HG03571 (cell line): ENCODE results near the gene PKNOX2.
"Not testable (repeated sequence)": the region's sequence is repeated elsewhere in the genome, so short reads cannot be mapped to it uniquely, and the experiment has no call there.

ENCODE experiments used
- ATAC-seq: cut with Tn5 transposase; IDR thresholded peaks from one replicate; pipeline ENCODE4 v1.9.1; 2021; ENCODE audit not compliant: unreplicated experiment

The PKNOX2 gene

GRCh38 chr11:125201525-125202141 lies 37.1 kb downstream of the PKNOX2 start:
- ATAC-seq, result no peak

- no peak for ATAC-seq
Measured at GRCh38 chr11:125202362-125202880, 37.9 kb downstream of the PKNOX2 start.

GRCh38 chr11:125202977-125203376 lies 38.4 kb downstream of the PKNOX2 start:
- ATAC-seq, result no peak

GRCh38 chr11:125207866-125208425 lies 43.4 kb downstream of the PKNOX2 start:
- ATAC-seq, result no peak

GRCh38 chr11:125210066-125210465 lies 45.5 kb downstream of the PKNOX2 start:
- ATAC-seq, result no peak

- ATAC-seq, result no peak
Measured at GRCh38 chr11:125211191-125211947, 46.8 kb downstream of the PKNOX2 start.

GRCh38 chr11:125211948-125212340 lies 47.4 kb downstream of the PKNOX2 start:
- ATAC-seq, result no peak

- ATAC-seq, result no peak
Measured at GRCh38 chr11:125214601-125215565, 50.3 kb downstream of the PKNOX2 start.

GRCh38 chr11:125215976-125216375 lies 51.4 kb downstream of the PKNOX2 start:
- ATAC-seq, result no peak

- ATAC-seq, result no peak
Measured at GRCh38 chr11:125218336-125218735, 53.8 kb downstream of the PKNOX2 start.

GRCh38 chr11:125221461-125221860 lies 56.9 kb downstream of the PKNOX2 start:
- no peak for ATAC-seq

GRCh38 chr11:125222494-125222893 lies 57.9 kb downstream of the PKNOX2 start:
- no peak for ATAC-seq

GRCh38 chr11:125223161-125223560 lies 58.6 kb downstream of the PKNOX2 start:
- not testable (repeated sequence) for ATAC-seq

GRCh38 chr11:125223901-125224361 lies 59.4 kb downstream of the PKNOX2 start:
- no peak for ATAC-seq

- ATAC-seq, result no peak
Measured at GRCh38 chr11:125224391-125225021, 60.0 kb downstream of the PKNOX2 start.

GRCh38 chr11:125225401-125225800 lies 60.9 kb downstream of the PKNOX2 start:
- no peak for ATAC-seq

- ATAC-seq, result no peak
Measured at GRCh38 chr11:125226031-125226430, 61.5 kb downstream of the PKNOX2 start.

GRCh38 chr11:125226706-125227105 lies 62.2 kb downstream of the PKNOX2 start:
- ATAC-seq, result no peak

GRCh38 chr11:125227151-125227550 lies 62.6 kb downstream of the PKNOX2 start:
- no peak for ATAC-seq

GRCh38 chr11:125228445-125228844 lies 63.9 kb downstream of the PKNOX2 start:
- ATAC-seq, result no peak
